ENCODE results near the gene KIFC3. TPM values are rescaled to one million over a fixed set of nuclear protein-coding genes. Genes with fewer than 3 reads are reported as not detected.

KIFC3 gene
- total and polyA plus RNA-seq, 2 of the 13 experiments (the other 11 are each of a cell fraction or from before 2014, with no cell fraction given): 42.1 to 45.3 TPM

GRCh38 chr16:57781741-57782606, 20.3 kb downstream of the KIFC3 start (continued):
- TF ChIP-seq ONECUT2 (CRISPR knock-in tag; IDR thresholded peaks at IDR 0.05): no peak
- TF ChIP-seq ETV6 (CRISPR knock-in tag; conservative IDR thresholded peaks at IDR 0.05): no peak
- TF ChIP-seq ZNF329 (CRISPR knock-in tag; IDR thresholded peaks at IDR 0.05; ENCODE audit: low read depth): no peak; the same call in 1 of the 2 replicates
- peak; percentile 51; the same call in 1 of the 2 replicates for TF ChIP-seq FOXK1 (CRISPR knock-in tag; IDR thresholded peaks at IDR 0.05; ENCODE audit: borderline replicate concordance, low read depth)
- TF ChIP-seq NCOR1 (IDR thresholded peaks at IDR 0.05; ENCODE audit: borderline replicate concordance, low read length): peak; percentile 91
- TF ChIP-seq CHCHD3 (CRISPR knock-in tag; IDR thresholded peaks at IDR 0.05): no peak
- TF ChIP-seq TMF1 (CRISPR knock-in tag; IDR thresholded peaks at IDR 0.05; ENCODE audit: low read depth): no peak
- no peak for TF ChIP-seq NFE2L2 (IDR thresholded peaks at IDR 0.05; ENCODE audit: low read length)
- TF ChIP-seq, protein P1, sequence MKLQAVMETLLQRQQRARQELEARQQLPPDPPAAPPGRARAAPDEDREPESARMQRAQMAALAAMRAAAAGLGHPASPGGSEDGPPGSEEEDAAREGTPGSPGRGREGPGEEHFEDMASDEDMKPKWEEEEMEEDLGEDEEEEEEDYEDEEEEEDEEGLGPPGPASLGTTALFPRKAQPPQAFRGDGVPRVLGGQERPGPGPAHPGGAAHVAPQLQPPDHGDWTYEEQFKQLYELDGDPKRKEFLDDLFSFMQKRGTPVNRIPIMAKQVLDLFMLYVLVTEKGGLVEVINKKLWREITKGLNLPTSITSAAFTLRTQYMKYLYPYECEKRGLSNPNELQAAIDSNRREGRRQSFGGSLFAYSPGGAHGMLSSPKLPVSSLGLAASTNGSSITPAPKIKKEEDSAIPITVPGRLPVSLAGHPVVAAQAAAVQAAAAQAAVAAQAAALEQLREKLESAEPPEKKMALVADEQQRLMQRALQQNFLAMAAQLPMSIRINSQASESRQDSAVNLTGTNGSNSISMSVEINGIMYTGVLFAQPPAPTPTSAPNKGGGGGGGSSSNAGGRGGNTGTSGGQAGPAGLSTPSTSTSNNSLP (IDR thresholded peaks at IDR 0.05; ENCODE audit: low read depth, low read length): peak; percentile 47; the same call in 1 of the 2 replicates
- peak; percentile 70 for TF ChIP-seq KDM6A (CRISPR knock-in tag; IDR thresholded peaks at IDR 0.05; ENCODE audit: low read depth)
- TF ChIP-seq THAP11 (CRISPR knock-in tag; IDR thresholded peaks at IDR 0.05): peak; percentile 67
- peak; percentile 54 for TF ChIP-seq TBL1XR1 (IDR thresholded peaks at IDR 0.05; ENCODE audit: borderline replicate concordance, low read length, partially characterized antibody)
- TF ChIP-seq TEAD3 (CRISPR knock-in tag; optimal IDR thresholded peaks at IDR 0.05; ENCODE audit: borderline replicate concordance): peak; percentile 92
- no peak for TF ChIP-seq ZNF496 (CRISPR knock-in tag; IDR thresholded peaks at IDR 0.05; ENCODE audit: insufficient replicate concordance)
- TF ChIP-seq YEATS4 (CRISPR knock-in tag; IDR thresholded peaks at IDR 0.05; ENCODE audit: borderline replicate concordance): no peak; the same call in 1 of the 2 replicates
- no peak for TF ChIP-seq HCFC1 (IDR thresholded peaks at IDR 0.05; ENCODE audit: low read depth, low read length)
- no peak; the same call in 1 of the 2 replicates for TF ChIP-seq NR2F2 (IDR thresholded peaks at IDR 0.05; ENCODE audit: borderline replicate concordance, low read depth)
- 0 out of 2 replicates have a peak, but pooled peaks have one; percentile 12 for TF ChIP-seq TCF7 (IDR thresholded peaks at IDR 0.05; ENCODE audit: low read depth)
- TF ChIP-seq RCOR2 (CRISPR knock-in tag; IDR thresholded peaks at IDR 0.05): peak; percentile 100
- TF ChIP-seq, protein P2, sequence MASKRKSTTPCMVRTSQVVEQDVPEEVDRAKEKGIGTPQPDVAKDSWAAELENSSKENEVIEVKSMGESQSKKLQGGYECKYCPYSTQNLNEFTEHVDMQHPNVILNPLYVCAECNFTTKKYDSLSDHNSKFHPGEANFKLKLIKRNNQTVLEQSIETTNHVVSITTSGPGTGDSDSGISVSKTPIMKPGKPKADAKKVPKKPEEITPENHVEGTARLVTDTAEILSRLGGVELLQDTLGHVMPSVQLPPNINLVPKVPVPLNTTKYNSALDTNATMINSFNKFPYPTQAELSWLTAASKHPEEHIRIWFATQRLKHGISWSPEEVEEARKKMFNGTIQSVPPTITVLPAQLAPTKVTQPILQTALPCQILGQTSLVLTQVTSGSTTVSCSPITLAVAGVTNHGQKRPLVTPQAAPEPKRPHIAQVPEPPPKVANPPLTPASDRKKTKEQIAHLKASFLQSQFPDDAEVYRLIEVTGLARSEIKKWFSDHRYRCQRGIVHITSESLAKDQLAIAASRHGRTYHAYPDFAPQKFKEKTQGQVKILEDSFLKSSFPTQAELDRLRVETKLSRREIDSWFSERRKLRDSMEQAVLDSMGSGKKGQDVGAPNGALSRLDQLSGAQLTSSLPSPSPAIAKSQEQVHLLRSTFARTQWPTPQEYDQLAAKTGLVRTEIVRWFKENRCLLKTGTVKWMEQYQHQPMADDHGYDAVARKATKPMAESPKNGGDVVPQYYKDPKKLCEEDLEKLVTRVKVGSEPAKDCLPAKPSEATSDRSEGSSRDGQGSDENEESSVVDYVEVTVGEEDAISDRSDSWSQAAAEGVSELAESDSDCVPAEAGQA (IDR thresholded peaks at IDR 0.05; ENCODE audit: low read depth): 0 out of 2 replicates have a peak, but pooled peaks have one; percentile 32
- TF ChIP-seq, protein P2 (CRISPR knock-in tag; IDR thresholded peaks at IDR 0.05; ENCODE audit: borderline replicate concordance): no peak
- TF ChIP-seq DPF2 (CRISPR knock-in tag; IDR thresholded peaks at IDR 0.05; ENCODE audit: borderline replicate concordance, low read depth): no peak; the same call in 1 of the 2 replicates

All from HepG2 (cell line).